Chondrocyte (in vitro differentiated cells): Measurements from ENCODE around the gene ADAP1. TPM values are rescaled to one million over a fixed set of nuclear protein-coding genes. Genes with fewer than 3 reads are reported as not detected.
A peak's percentile ranks its signal among the peaks of the same experiment; 100 is the strongest.

Experiments used
- DNase-seq: peaks from one replicate; pipeline ENCODE4 v3.0.0; 2021; ENCODE audit warnings: mixed read lengths, low spot score
- H3K27ac Mint-ChIP-seq: one replicate; pipeline ENCODE4 v1.8.0; 2021; ENCODE audit warnings: mild to moderate bottlenecking, moderate library complexity, mixed read lengths; ENCODE audit not compliant: unreplicated experiment
- H3K27me3 Mint-ChIP-seq: 2 replicates; pipeline ENCODE4 v1.8.0; 2021; ENCODE audit warnings: low read depth, mixed read lengths
- H3K36me3 Mint-ChIP-seq: 2 replicates; pipeline ENCODE4 v1.8.0; 2021; ENCODE audit warnings: low read depth, mixed read lengths
- H3K4me1 Mint-ChIP-seq: 2 replicates; pipeline ENCODE4 v1.8.0; 2021; ENCODE audit warnings: low read depth, mild to moderate bottlenecking, mixed read lengths
- H3K4me3 Mint-ChIP-seq: one replicate; pipeline ENCODE4 v1.8.0; 2021; ENCODE audit warnings: mild to moderate bottlenecking, moderate library complexity, mixed read lengths; ENCODE audit not compliant: unreplicated experiment
- H3K9me3 Mint-ChIP-seq: 2 replicates; pipeline ENCODE4 v1.8.0; 2021; ENCODE audit warnings: low read depth, mixed read lengths
- total RNA-seq: library from RNA; stranded (reverse); gene quantifications from 3 replicates; pipeline ENCODE4 v1.2.1, GENCODE V29; 2021
- TF ChIP-seq, protein P1 (sequence below): fragments of 200-600 bp; sonication (generic); IDR thresholded peaks from 2 replicates; pipeline ENCODE4 v1.5.0; 2021; ENCODE audit warnings: antibody characterized with exemption, mild to moderate bottlenecking, moderate library complexity

Gene ADAP1
- total RNA-seq, 1 donor from 2014 or later: 6.7 TPM

DNA sequence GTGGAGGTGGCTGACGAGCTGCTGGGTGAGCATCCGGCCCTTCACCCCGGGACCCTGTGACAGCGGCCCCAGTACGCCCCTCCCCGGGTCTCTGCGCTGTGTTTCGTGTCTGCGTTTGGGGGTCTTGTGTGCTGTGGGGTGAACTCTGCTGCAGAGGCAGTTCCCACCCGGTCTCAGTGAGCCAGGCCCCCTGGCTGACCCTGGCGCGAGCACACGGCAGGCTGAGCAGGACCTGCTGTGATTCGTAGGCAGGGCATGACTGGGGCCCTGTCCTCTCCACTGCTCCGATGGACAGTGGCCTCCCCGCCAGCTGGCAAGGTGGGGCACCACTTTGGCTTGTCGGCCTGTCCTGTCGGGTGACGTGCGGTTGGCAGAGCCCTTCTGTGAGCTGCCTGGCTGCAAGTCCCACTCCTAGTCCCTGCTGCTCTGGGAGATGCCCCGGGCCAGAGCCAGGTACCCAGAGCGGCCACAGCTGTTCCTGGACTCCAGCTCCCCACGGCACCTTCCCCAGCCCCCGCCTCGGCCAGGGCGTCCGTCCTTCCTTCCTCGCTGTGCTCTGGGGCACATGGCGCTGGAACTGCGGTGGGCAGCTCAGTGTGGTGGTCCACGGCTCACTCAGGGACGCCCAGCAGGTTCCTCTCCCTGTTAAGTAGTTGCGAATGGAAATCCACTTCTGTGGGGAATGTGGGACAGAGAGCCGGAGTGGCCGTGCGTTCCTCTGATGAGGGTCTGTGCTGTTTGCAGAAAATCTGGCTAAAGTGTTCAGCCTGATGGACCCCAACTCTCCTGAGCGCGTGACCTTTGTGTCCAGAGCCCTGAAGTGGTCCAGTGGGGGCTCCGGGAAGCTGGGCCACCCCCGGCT lies 67.6 kb downstream of the ADAP1 start:
- Mint-ChIP-seq H3K4me1 (peaks cover 18% of the 10 kb centered on the region), H3K9me3 (no peaks in the 10 kb centered on the region), H3K36me3 (peaks cover 5% of the 10 kb centered on the region), H3K27me3 (no peaks in the 10 kb centered on the region), H3K4me3 (no peak overlapping the region), H3K27ac (no peak overlapping the region)
- TF ChIP-seq, protein P1, sequence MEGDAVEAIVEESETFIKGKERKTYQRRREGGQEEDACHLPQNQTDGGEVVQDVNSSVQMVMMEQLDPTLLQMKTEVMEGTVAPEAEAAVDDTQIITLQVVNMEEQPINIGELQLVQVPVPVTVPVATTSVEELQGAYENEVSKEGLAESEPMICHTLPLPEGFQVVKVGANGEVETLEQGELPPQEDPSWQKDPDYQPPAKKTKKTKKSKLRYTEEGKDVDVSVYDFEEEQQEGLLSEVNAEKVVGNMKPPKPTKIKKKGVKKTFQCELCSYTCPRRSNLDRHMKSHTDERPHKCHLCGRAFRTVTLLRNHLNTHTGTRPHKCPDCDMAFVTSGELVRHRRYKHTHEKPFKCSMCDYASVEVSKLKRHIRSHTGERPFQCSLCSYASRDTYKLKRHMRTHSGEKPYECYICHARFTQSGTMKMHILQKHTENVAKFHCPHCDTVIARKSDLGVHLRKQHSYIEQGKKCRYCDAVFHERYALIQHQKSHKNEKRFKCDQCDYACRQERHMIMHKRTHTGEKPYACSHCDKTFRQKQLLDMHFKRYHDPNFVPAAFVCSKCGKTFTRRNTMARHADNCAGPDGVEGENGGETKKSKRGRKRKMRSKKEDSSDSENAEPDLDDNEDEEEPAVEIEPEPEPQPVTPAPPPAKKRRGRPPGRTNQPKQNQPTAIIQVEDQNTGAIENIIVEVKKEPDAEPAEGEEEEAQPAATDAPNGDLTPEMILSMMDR: no peak
- DNase-seq: peak; percentile 92

GRCh38 chr7:885893-886625 lies 68.4 kb downstream of the ADAP1 start:
- H3K9me3 Mint-ChIP-seq: no peaks in the 10 kb centered on the region
- TF ChIP-seq, protein P1: no peak
- H3K27me3 Mint-ChIP-seq: no peaks in the 10 kb centered on the region
- H3K4me3 Mint-ChIP-seq: no peak overlapping the region
- H3K4me1 Mint-ChIP-seq: peaks cover 18% of the 10 kb centered on the region
- H3K27ac Mint-ChIP-seq: no peak overlapping the region
- peak; percentile 71 for DNase-seq
- H3K36me3 Mint-ChIP-seq: peaks cover 5% of the 10 kb centered on the region

DNA sequence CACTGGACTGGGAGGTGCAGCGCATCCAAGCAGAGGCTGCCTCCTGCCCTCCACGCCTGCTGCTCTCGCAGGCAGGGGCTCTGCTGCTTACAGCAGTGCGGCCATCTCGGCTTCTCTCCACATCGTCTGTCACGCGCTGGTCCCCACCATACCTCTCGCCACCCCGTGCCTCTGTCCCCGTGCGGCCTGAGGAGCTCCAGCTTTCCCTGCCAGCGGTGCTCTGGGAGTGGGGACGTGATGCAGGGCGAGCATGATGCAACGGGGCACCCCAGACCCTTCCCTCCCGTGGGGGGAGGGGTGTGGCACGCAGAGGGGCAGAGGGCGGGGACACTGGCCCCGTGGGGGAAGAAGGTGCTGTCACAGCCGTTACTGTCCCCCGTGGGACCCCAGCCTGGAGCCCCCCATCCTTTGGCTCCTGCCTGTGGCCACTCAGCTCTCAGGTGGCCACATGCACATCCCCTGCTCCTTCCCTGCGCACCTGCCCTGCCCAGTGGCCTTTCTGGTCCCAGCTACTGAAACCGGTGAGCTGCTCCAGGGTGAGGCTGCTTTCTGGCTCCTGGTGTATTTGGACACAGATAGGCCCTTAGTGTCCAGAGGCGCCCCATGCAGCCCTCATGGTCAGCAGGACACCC lies 69.1 kb downstream of the ADAP1 start:
- DNase-seq: peak; percentile 88
- Mint-ChIP-seq H3K4me1 (peaks cover 18% of the 10 kb centered on the region), H3K27me3 (no peaks in the 10 kb centered on the region), H3K27ac (no peak overlapping the region), H3K36me3 (peaks cover 5% of the 10 kb centered on the region), H3K4me3 (no peak overlapping the region), H3K9me3 (no peaks in the 10 kb centered on the region)
- TF ChIP-seq, protein P1: no peak

GRCh38 chr7:884191-885003 lies 70.1 kb downstream of the ADAP1 start:
- no peaks in the 10 kb centered on the region for H3K27me3 Mint-ChIP-seq
- H3K36me3 Mint-ChIP-seq: peaks cover 5% of the 10 kb centered on the region
- H3K4me1 Mint-ChIP-seq: peaks cover 22% of the 10 kb centered on the region
- TF ChIP-seq, protein P1: no peak
- H3K4me3 Mint-ChIP-seq: no peak overlapping the region
- peak; percentile 82 for DNase-seq
- no peaks in the 10 kb centered on the region for H3K9me3 Mint-ChIP-seq
- peak overlapping the region; percentile 85 for H3K27ac Mint-ChIP-seq
